Smooth muscle cell (in vitro differentiated cells): Measurements from ENCODE around the gene SFR1. TPM values are rescaled to one million over a fixed set of nuclear protein-coding genes. Genes with fewer than 3 reads are reported as not detected.

ENCODE experiments used
- DNase-seq: peaks from one replicate; lab custom pipeline; 2025; ENCODE audit not compliant: unreplicated experiment; lab: John Stamatoyannopoulos, UW
- H2AFZ ChIP-seq: fragments of 200-600 bp; sonication (generic); 2 replicates; pipeline ENCODE4 v1.6.0; 2016; ENCODE audit warnings: antibody characterized with exemption, low read depth, mild to moderate bottlenecking
- H3F3A ChIP-seq: fragments of 200-600 bp; sonication (generic); 2 replicates; pipeline ENCODE4 v1.6.0; 2017; ENCODE audit warnings: antibody characterized with exemption, low read depth
- H3K27ac ChIP-seq: fragments of 200-600 bp; sonication (generic); 2 replicates; pipeline ENCODE4 v1.5.1; 2016; ENCODE audit warnings: low read depth, mild to moderate bottlenecking
- H3K27me3 ChIP-seq: fragments of 200-600 bp; sonication (generic); 2 replicates; pipeline ENCODE4 v1.6.1; 2016; ENCODE audit warnings: low read depth, mild to moderate bottlenecking
- H3K36me3 ChIP-seq: fragments of 200-600 bp; sonication (generic); 2 replicates; pipeline ENCODE4 v1.5.1; 2016; ENCODE audit warnings: low read depth
- H3K4me1 ChIP-seq: fragments of 200-600 bp; sonication (generic); 2 replicates; pipeline ENCODE4 v1.5.1; 2016; ENCODE audit warnings: low read depth
- H3K4me2 ChIP-seq: fragments of 200-600 bp; sonication (generic); 2 replicates; pipeline ENCODE4 v1.6.0; 2016; ENCODE audit warnings: mild to moderate bottlenecking
- H3K4me3 ChIP-seq: fragments of 200-600 bp; sonication (generic); 2 replicates; pipeline ENCODE4 v1.5.1; 2016; ENCODE audit warnings: mild to moderate bottlenecking
- H3K79me2 ChIP-seq: fragments of 200-600 bp; sonication (generic); 2 replicates; pipeline ENCODE4 v1.6.0; 2016; ENCODE audit warnings: low read depth, mild to moderate bottlenecking
- H3K9ac ChIP-seq: fragments of 200-600 bp; sonication (generic); 2 replicates; pipeline ENCODE4 v1.6.0; 2016; ENCODE audit warnings: low read depth
- H3K9me3 ChIP-seq: fragments of 200-600 bp; sonication (generic); replicated peaks from 2 replicates; pipeline ENCODE4 v1.5.1; 2016; ENCODE audit warnings: low read depth
- H4K20me1 ChIP-seq: fragments of 200-600 bp; sonication (generic); 2 replicates; pipeline ENCODE4 v1.6.0; 2016; ENCODE audit warnings: low read depth
- CTCF ChIP-seq: fragments of 200-600 bp; sonication (generic); IDR thresholded peaks from 2 replicates; pipeline ENCODE4 v1.5.1; 2017; ENCODE audit warnings: borderline replicate concordance, mild to moderate bottlenecking, antibody characterized with exemption; ENCODE audit not compliant: insufficient read depth, poor library complexity, severe bottlenecking
- WGBS: methylation state at CpG from one replicate; pipeline ENCODE4 v1.1.7; 2016; ENCODE audit warnings: low lambda C conversion rate; 5-methylcytosine and 5-hydroxymethylcytosine counted together
- polyA plus RNA-seq: library from polyadenylated mRNA; unstranded; fragments of >200 nt; fragmentation: Nextera tagmentation; extraction: Ambion mirVana; gene quantifications from 2 replicates; pipeline ENCODE4 v1.2.1, GENCODE V29; 2016
- total RNA-seq: library from RNA; depleted of rRNA; stranded (reverse); fragments of >200 nt; gene quantifications from 2 replicates; pipeline ENCODE4 v1.2.3, GENCODE V29; 2014

Gene SFR1
- total and polyA plus RNA-seq, 2 experiments from 2014 or later, result 5.3 TPM

DNA sequence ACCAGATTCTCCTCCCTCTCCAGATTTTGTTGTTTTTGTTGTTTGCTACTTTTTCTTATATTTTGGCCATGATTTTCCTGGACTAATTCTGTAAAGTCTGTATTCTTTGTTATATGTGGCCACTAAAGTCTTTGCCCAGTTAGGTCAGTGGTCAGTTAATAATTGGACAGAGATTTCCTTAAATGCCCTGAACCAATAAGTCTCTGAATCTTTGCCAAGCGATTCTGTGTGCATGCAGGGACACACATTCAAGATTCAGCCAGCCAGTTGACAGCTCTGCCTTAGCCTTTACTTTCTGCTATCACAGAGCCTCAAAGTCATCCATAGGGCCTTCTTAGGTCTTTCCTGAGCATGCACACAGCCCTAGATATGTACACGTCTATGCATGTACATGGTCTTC, 25.3 kb upstream of the SFR1 start:
- Histone ChIP-seq H3F3A (no peaks in the 10 kb centered on the region), H4K20me1 (no peaks in the 10 kb centered on the region), H3K9ac (no peak overlapping the region), H3K79me2 (no peaks in the 10 kb centered on the region), H3K4me1 (no peaks in the 10 kb centered on the region), H3K4me2 (no peak overlapping the region), H3K9me3 (no peaks in the 10 kb centered on the region), H3K4me3 (no peak overlapping the region), H2AFZ (no peak overlapping the region), H3K27me3 (no peaks in the 10 kb centered on the region), H3K27ac (no peak overlapping the region), H3K36me3 (no peaks in the 10 kb centered on the region)
- no peak for DNase-seq
- no peak for TF ChIP-seq CTCF
- WGBS, result 85% methylated on average over 2 of the region's 2 CpGs

DNA sequence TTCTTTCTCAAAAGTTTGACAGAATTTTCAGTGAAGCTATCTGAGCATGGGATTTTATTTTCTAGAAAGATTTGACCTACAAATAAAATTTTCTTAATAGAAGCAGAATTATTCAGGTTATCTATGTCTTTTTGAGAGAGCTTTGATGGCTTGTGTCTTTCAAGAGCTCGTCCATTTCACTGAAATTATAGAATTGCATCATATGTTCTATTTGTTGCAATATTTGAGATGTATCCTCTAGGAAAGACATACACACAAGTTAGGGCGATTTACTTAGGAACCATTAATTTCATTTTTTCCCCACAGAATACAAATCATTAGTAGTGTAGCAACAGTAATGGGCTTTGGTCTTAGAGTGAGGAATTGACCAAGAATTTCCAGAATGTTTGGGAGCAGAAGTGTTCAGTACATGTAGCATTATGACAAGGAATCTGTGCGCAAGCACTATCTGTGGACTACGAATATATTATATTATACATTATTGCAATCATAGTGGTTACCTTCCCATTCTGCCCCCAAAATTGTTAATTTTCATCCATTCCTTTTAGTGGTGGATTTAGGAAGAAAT, 23.5 kb upstream of the SFR1 start:
- no peaks in the 10 kb centered on the region for H3F3A ChIP-seq
- peaks cover 4% of the 10 kb centered on the region for H3K27me3 ChIP-seq
- 91% methylated on average over 4 of the region's 4 CpGs for WGBS
- H3K36me3 ChIP-seq, result no peaks in the 10 kb centered on the region
- no peak for TF ChIP-seq CTCF
- H3K79me2 ChIP-seq, result no peaks in the 10 kb centered on the region
- H3K4me2 ChIP-seq, result peak overlapping the region; percentile 19
- DNase-seq, result no peak
- no peaks in the 10 kb centered on the region for H4K20me1 ChIP-seq
- H3K9me3 ChIP-seq, result no peaks in the 10 kb centered on the region
- H3K9ac ChIP-seq, result no peak overlapping the region
- peak overlapping the region; percentile 14 for H3K27ac ChIP-seq
- H3K4me1 ChIP-seq, result no peaks in the 10 kb centered on the region
- peak overlapping the region; percentile 26 for H2AFZ ChIP-seq
- H3K4me3 ChIP-seq, result no peak overlapping the region

- no peak for TF ChIP-seq CTCF
- H3F3A ChIP-seq, result no peaks in the 10 kb centered on the region
- H3K4me1 ChIP-seq, result no peaks in the 10 kb centered on the region
- no peaks in the 10 kb centered on the region for H4K20me1 ChIP-seq
- H3K27me3 ChIP-seq, result peaks cover 4% of the 10 kb centered on the region
- no peaks in the 10 kb centered on the region for H3K79me2 ChIP-seq
- peak overlapping the region; percentile 19 for H3K4me2 ChIP-seq
- H3K27ac ChIP-seq, result peak overlapping the region; percentile 14
- no peaks in the 10 kb centered on the region for H3K9me3 ChIP-seq
- H2AFZ ChIP-seq, result no peak overlapping the region
- WGBS, result 65% methylated on average over 3 of the region's 3 CpGs
- no peak overlapping the region for H3K9ac ChIP-seq
- no peak for DNase-seq
- no peak overlapping the region for H3K4me3 ChIP-seq
- H3K36me3 ChIP-seq, result no peaks in the 10 kb centered on the region
These were observed 22.7 kb upstream of the SFR1 start for GRCh38 chr10:104099269-104099668.

DNA sequence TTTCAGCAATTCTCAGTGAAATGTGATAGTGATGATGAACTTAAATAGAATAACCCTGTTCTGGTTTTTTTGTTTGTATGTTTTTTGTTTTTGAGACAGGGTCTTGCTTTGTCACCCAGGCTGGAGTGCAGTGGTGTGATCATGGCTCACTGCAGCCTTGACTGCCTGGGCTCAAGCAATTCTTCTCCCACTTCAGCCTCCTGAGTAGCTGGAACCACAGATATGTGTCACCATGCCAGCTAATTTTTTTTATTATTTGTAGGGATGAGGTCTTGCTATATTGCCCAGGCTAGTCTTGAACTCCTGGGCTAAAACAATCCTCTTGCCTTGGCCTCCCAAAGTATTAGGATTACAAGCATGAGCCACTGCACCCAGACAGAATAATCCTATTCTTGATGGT, 22.0 kb upstream of the SFR1 start:
- H3K27ac ChIP-seq, result no peak overlapping the region
- no peak overlapping the region for H3K4me2 ChIP-seq
- no peaks in the 10 kb centered on the region for H3F3A ChIP-seq
- no peaks in the 10 kb centered on the region for H3K79me2 ChIP-seq
- no peaks in the 10 kb centered on the region for H3K36me3 ChIP-seq
- H2AFZ ChIP-seq, result no peak overlapping the region
- DNase-seq, result no peak
- no peak overlapping the region for H3K9ac ChIP-seq
- peaks cover 4% of the 10 kb centered on the region for H3K27me3 ChIP-seq
- TF ChIP-seq CTCF, result no peak
- H3K4me1 ChIP-seq, result no peaks in the 10 kb centered on the region
- no peaks in the 10 kb centered on the region for H3K9me3 ChIP-seq
- H3K4me3 ChIP-seq, result no peak overlapping the region
- no peaks in the 10 kb centered on the region for H4K20me1 ChIP-seq
